GM12878 (cell line): ENCODE results near the gene VSTM2B. TPM values are rescaled to one million over a fixed set of nuclear protein-coding genes. Genes with fewer than 3 reads are reported as not detected.

Experiments used
- ATAC-seq: fragments of 200-7000 bp; cut with Tn5 transposase; 3 replicates; pipeline ENCODE4 v1.9.1; 2020; ENCODE audit warnings: mild to moderate bottlenecking, moderate library complexity
- BruUV-seq: library from RNA; stranded (reverse); fragments of 400-500 nt; replicated peaks from 2 replicates; lab custom pipeline; 2021; lab: Mats Ljungman, UMichigan
- CTCF ChIA-PET: fragments of 300-600 bp; sonication (Branson Sonifier 250); formaldehyde crosslinking; extraction: SDS; loops from one replicate; lab custom pipeline; 2021; ENCODE audit warnings: inconsistent platforms; lab: Yijun Ruan, JAX
- POLR2A ChIA-PET: fragments of 350-600 bp; formaldehyde crosslinking; extraction: SDS; loops from one replicate; lab custom pipeline; 2021; ENCODE audit warnings: inconsistent platforms; lab: Charles Lee
- RAD21 ChIA-PET: fragments of 300-600 bp; sonication (Branson Sonifier 250); formaldehyde crosslinking; loops from one replicate; lab custom pipeline; 2023; ENCODE audit warnings: antibody characterized with exemption; ENCODE audit not compliant: unreplicated experiment; lab: Charles Lee
- SMC1A ChIA-PET: fragments of 300-600 bp; sonication (Branson Sonifier 250); formaldehyde crosslinking; loops from one replicate; lab custom pipeline; 2023; ENCODE audit not compliant: unreplicated experiment, uncharacterized antibody; lab: Charles Lee
- DNase-seq: peaks from one replicate; pipeline ENCODE4 v3.0.0-alpha.2; 2011; ENCODE audit warnings: low read depth, low spot score
- FAIRE-seq: peaks from 3 replicates; lab custom pipeline; 2011; peaks lifted over from hg19 to GRCh38; lab: Jason Lieb, UNC
- H2AFZ ChIP-seq: 2 replicates; pipeline ENCODE4 v1.6.0; 2011; ENCODE audit warnings: low read depth, low read length, control low read depth; ENCODE audit not compliant: control insufficient read depth
- H3K27ac ChIP-seq: 2 replicates; pipeline ENCODE4 v1.5.1; 2011; ENCODE audit warnings: control low read depth; ENCODE audit not compliant: control insufficient read depth, insufficient read depth
- H3K27me3 ChIP-seq, 2 experiments: replicated peaks in 1 of 2; 2 replicates each; pipeline versions ENCODE4 v1.6.0 to v1.6.1; 2011; ENCODE audit warnings: low read length in 1 of 2; ENCODE audit not compliant: control insufficient read depth in 2 of 2, insufficient read depth in 2 of 2
- H3K36me3 ChIP-seq, 2 experiments: 2 replicates each; pipeline ENCODE4 v1.5.1; 2011; ENCODE audit warnings: low read length in 1 of 2; ENCODE audit not compliant: control insufficient read depth in 2 of 2, insufficient read depth in 2 of 2
- H3K4me1 ChIP-seq: 2 replicates; pipeline ENCODE4 v1.6.1; 2011; ENCODE audit warnings: mild to moderate bottlenecking, low read length, moderate library complexity, mixed read lengths; ENCODE audit not compliant: control insufficient read depth, insufficient read depth
- H3K4me2 ChIP-seq: 2 replicates; pipeline ENCODE4 v1.6.0; 2011; ENCODE audit warnings: control low read depth; ENCODE audit not compliant: control insufficient read depth, insufficient read depth
- H3K4me3 ChIP-seq: fragments of 200-600 bp; sonication (generic); 2 replicates; pipeline ENCODE4 v1.5.1; 2016
- H3K79me2 ChIP-seq: 2 replicates; pipeline ENCODE4 v1.6.0; 2011; ENCODE audit warnings: low read length; ENCODE audit not compliant: control insufficient read depth, insufficient read depth
- H3K9ac ChIP-seq: 2 replicates; pipeline ENCODE4 v1.8.0; 2011; ENCODE audit warnings: low read length, control low read depth, mixed read lengths; ENCODE audit not compliant: control insufficient read depth, insufficient read depth
- H3K9me3 ChIP-seq: replicated peaks from 3 replicates; pipeline ENCODE4 v1.5.1; 2011; ENCODE audit warnings: mild to moderate bottlenecking, low read length; ENCODE audit not compliant: control insufficient read depth, insufficient read depth
- H4K20me1 ChIP-seq: 2 replicates; pipeline ENCODE4 v1.6.0; 2011; ENCODE audit not compliant: control insufficient read depth, insufficient read depth
- ATF3 ChIP-seq: IDR thresholded peaks from 2 replicates; pipeline ENCODE4 v1.6.1; 2011; ENCODE audit warnings: low read depth, mild to moderate bottlenecking, low read length, moderate library complexity, borderline replicate concordance; ENCODE audit errors: extremely low read depth
- CEBPB ChIP-seq, 2 experiments: fragments of 150-350 bp in 1 of 2; IDR thresholded peaks; 2 replicates each; pipeline ENCODE4 v1.6.1; 2012 to 2014; ENCODE audit warnings: low read depth in 2 of 2, low read length in 2 of 2, borderline replicate concordance in 1 of 2, inconsistent platforms in 1 of 2
- DPF2 ChIP-seq: fragments of 450-650 bp; IDR thresholded peaks from 2 replicates; pipeline ENCODE4 v1.6.1; 2017; ENCODE audit warnings: mild to moderate bottlenecking
- ETV6 ChIP-seq, 2 experiments: fragments of 450-650 bp in 1 of 2; IDR thresholded peaks in 1 of 2; conservative IDR thresholded peaks in 1 of 2; 2 replicates each; pipeline ENCODE4 v1.6.1; 2014; ENCODE audit warnings: antibody characterized with exemption in 1 of 2, borderline replicate concordance in 1 of 2, low read depth in 1 of 2, mild to moderate bottlenecking in 1 of 2, moderate library complexity in 1 of 2
- IRF3 ChIP-seq: fragments of 450-650 bp; IDR thresholded peaks from 2 replicates; pipeline ENCODE4 v1.6.1; 2014; ENCODE audit warnings: mild to moderate bottlenecking
- MYB ChIP-seq: fragments of 150-350 bp; IDR thresholded peaks from 2 replicates; pipeline ENCODE4 v1.6.1; 2014; ENCODE audit warnings: mild to moderate bottlenecking, low read depth, low read length, borderline replicate concordance
- RFX5 ChIP-seq: IDR thresholded peaks from 2 replicates; pipeline ENCODE4 v1.6.1; 2011; ENCODE audit warnings: low read depth, low read length, improper control_type of control experiment
- SIN3A ChIP-seq: IDR thresholded peaks from 2 replicates; pipeline ENCODE4 v1.6.1; 2012; ENCODE audit warnings: low read depth, low read length, improper control_type of control experiment
- YY1 ChIP-seq: IDR thresholded peaks from 2 replicates; pipeline ENCODE4 v1.6.1; 2011; ENCODE audit warnings: low read depth, mild to moderate bottlenecking, low read length
- ZBTB11 ChIP-seq: fragments of 450-650 bp; formaldehyde crosslinking; IDR thresholded peaks from 2 replicates; pipeline ENCODE4 v1.5.0; 2022; ENCODE audit warnings: mild to moderate bottlenecking, missing genetic modification characterization
- ZBTB33 ChIP-seq: fragments of 450-650 bp; IDR thresholded peaks from 2 replicates; pipeline ENCODE4 v1.6.1; 2017; ENCODE audit warnings: mild to moderate bottlenecking
- ZNF274 ChIP-seq: IDR thresholded peaks from one replicate; pipeline ENCODE4 v1.8.0; 2011; ENCODE audit not compliant: insufficient read length, insufficient read depth
- WGBS: methylation state at CpG from one replicate; pipeline ENCODE4 v1.1.6; 2016; ENCODE audit warnings: low lambda C conversion rate; ENCODE audit not compliant: insufficient replicate concordance, insufficient coverage; ENCODE audit errors: missing lambda C conversion rate; 5-methylcytosine and 5-hydroxymethylcytosine counted together
- in situ Hi-C: fragments of 300-500 bp; cut with MboI; formaldehyde crosslinking; loops from 9 replicates; pipeline ENCODE4 v1.14.3; 2018; ENCODE audit warnings: mixed read lengths
- intact Hi-C: fragments of 100-400 bp; cut with micrococcal nuclease; formaldehyde crosslinking; loops from one replicate; pipeline ENCODE4 v1.14.2; 2022; ENCODE audit not compliant: unreplicated experiment
- polyA plus RNA-seq, 11 experiments: library from polyadenylated mRNA; depleted of rRNA in 4 of 11; unstranded in 6 of 11; stranded (reverse) in 5 of 11; fragments of >200 nt; fragmentation: Nextera tagmentation in 4 of 11; fragmentation: Illumina TruSeq in 1 of 11; extraction: Ambion mirVana in 4 of 11; extraction: Trizol in 1 of 11; gene quantifications; 1 replicate in 1 of 11; 2 replicates in 10 of 11; pipeline versions ENCODE4 v1.2.1 to v1.2.3, GENCODE V29; 2011 to 2016; ENCODE audit warnings: inconsistent platforms in 2 of 11, missing spikeins in 2 of 11, low read depth in 1 of 11
- total RNA-seq, 4 experiments: library from RNA; depleted of rRNA in 3 of 4; stranded (reverse); fragments of >200 nt in 3 of 4; fragmentation: Illumina TruSeq in 1 of 4; extraction: Trizol in 1 of 4; gene quantifications; 2 replicates each; pipeline versions ENCODE4 v1.2.1 to v1.2.3, GENCODE V29; 2013 to 2021

VSTM2B gene
- total and polyA plus RNA-seq, 10 of the 15 experiments (the other 5 are each of a cell fraction or from before 2014, with no cell fraction given), result not detected

DNA sequence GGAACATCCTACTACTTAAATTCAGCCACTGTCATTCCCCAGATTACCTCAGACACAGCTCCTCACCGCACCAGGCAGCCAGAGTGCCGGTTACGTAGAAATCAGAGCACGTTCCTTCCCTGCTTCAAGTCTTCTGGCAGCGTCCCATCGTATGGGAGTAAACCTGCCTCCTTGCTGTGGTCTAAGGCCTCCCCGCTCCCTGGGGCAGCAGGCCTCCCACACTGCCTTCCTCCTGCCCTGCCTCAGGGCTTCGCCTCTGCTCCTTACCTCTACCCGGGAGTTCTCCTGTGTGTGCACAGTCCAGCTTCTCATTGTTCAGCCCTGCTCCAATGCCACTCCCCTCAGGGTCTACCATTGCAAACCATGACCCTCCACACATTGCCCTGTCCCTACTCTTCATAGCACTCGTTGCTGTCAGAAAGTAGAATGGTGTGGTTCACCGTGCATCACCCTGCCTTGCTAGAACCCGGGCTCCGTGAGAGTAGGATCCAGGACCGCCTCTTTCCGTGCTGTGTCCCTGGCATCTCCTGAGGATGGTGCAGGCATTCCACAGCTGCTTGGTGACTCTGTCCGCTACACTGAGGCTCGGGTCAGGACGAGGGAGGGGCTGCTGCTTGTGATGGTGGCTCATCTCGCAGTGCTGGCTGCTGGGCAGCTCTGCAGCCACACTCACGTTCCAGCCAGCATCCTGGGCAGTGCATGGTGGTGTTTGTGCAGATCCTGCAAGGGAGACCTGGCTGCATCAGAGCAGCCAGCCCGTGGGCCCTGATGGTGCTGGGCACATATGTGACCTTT, 87.2 kb downstream of the VSTM2B start:
- WGBS, result 86% methylated on average over 21 of the region's 21 CpGs
- Histone ChIP-seq H2AFZ (no peak overlapping the region), H3K9me3 (no peaks in the 10 kb centered on the region), H3K4me2 (no peak overlapping the region), H3K27ac (no peak overlapping the region), H3K79me2 (no peaks in the 10 kb centered on the region), H3K4me1 (peaks cover 14% of the 10 kb centered on the region), H3K36me3 (peaks cover 23 to 24% of the 10 kb centered on the region in 2 experiments), H3K9ac (no peak overlapping the region), H3K27me3 (no peaks in the 10 kb centered on the region), H3K4me3 (no peak overlapping the region), H4K20me1 (no peaks in the 10 kb centered on the region)
- ChIA-PET SMC1A (interaction anchor here (3.8 to 4.4 kb wide), 2 partner anchors 78 to 103 kb away, joined by 26 to 59 read pairs; partner anchors contain the start of gene C19orf12), RAD21 (no interaction called here), CTCF (interaction anchor here (5.4 to 9.5 kb wide), 4 partner anchors 54 to 101 kb away, joined by 45 to 237 read pairs (median 100); partner anchors contain the start of genes C19orf12 and PLEKHF1), POLR2A (no interaction called here)
- no peak for DNase-seq
- intact Hi-C loops, result no loop called here
- no peak for FAIRE-seq
- no peak for ATAC-seq
- in situ Hi-C loops, result loop anchor here (10.0 kb wide), 1 partner anchor 52 kb away; the partner anchor contains the start of gene PLEKHF1
- BruUV-seq, result no TSS peak
- no peak for TF ChIP-seq DPF2
- TF ChIP-seq CEBPB (IDR thresholded peaks at IDR 0.05; ENCODE audit: borderline replicate concordance in 1 of 2, low read depth in 2 of 2, low read length in 2 of 2), result no peak
- no peak for TF ChIP-seq ZNF274
- no peak for TF ChIP-seq ZBTB33
- no peak for TF ChIP-seq RFX5
- TF ChIP-seq IRF3, result no peak
- TF ChIP-seq YY1, result no peak
- no peak for TF ChIP-seq ETV6 (conservative IDR thresholded peaks at IDR 0.05 in 1 of 2, IDR thresholded peaks at IDR 0.05 in 1 of 2; ENCODE audit: borderline replicate concordance in 1 of 2, low read depth in 1 of 2)
- TF ChIP-seq ATF3, result no peak
- no peak for TF ChIP-seq SIN3A
- no peak for TF ChIP-seq MYB
- TF ChIP-seq ZBTB11 (CRISPR knock-in tag), result no peak
